Right lobe of liver (tissue), 4 donors: Measurements from ENCODE around the gene CA5A.

ENCODE experiments used
- POLR2A ChIP-seq: fragments of 450-650 bp; IDR thresholded peaks from one replicate; pipeline ENCODE4 v1.6.1; 2017; ENCODE audit warnings: antibody characterized with exemption, mild to moderate bottlenecking
- TF ChIP-seq, protein P1 (sequence below), 4 donors: fragments of 200-600 bp in 3 of 4; fragments of 450-650 bp in 1 of 4; IDR thresholded peaks; one replicate each; pipeline versions ENCODE4 v1.5.1 to v1.8.0; 2016 to 2022; ENCODE audit warnings: antibody characterized with exemption in 4 of 4, mild to moderate bottlenecking in 2 of 4
- donor health status: DM: no; HTN: no; CAD: no.
- donor health status: DM: no; HTN: no; CAD: no.
- donor health status: DM: no; HTN: yes; CAD: no.

GRCh38 chr16:87978127-87978526 is 41.8 kb upstream of the CA5A start:
- TF ChIP-seq, protein P1, sequence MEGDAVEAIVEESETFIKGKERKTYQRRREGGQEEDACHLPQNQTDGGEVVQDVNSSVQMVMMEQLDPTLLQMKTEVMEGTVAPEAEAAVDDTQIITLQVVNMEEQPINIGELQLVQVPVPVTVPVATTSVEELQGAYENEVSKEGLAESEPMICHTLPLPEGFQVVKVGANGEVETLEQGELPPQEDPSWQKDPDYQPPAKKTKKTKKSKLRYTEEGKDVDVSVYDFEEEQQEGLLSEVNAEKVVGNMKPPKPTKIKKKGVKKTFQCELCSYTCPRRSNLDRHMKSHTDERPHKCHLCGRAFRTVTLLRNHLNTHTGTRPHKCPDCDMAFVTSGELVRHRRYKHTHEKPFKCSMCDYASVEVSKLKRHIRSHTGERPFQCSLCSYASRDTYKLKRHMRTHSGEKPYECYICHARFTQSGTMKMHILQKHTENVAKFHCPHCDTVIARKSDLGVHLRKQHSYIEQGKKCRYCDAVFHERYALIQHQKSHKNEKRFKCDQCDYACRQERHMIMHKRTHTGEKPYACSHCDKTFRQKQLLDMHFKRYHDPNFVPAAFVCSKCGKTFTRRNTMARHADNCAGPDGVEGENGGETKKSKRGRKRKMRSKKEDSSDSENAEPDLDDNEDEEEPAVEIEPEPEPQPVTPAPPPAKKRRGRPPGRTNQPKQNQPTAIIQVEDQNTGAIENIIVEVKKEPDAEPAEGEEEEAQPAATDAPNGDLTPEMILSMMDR (IDR thresholded peaks at IDR 0.05): no peak
- no peak for TF ChIP-seq POLR2A
